Astrocyte of the spinal cord (primary cell): Measurements from ENCODE around the gene UGT1A3.

Experiments
- DNase-seq: peaks from one replicate; pipeline ENCODE4 v3.0.0; 2011; ENCODE audit warnings: low read depth, low spot score
- H3K4me3 ChIP-seq: 2 replicates; pipeline ENCODE4 v1.5.1; 2011; ENCODE audit warnings: low read depth, mild to moderate bottlenecking, low read length, moderate library complexity
- in situ Hi-C: cut with HindIII; loops from 2 replicates; pipeline ENCODE4 v1.10.0; 2017; ENCODE audit warnings: low sequenced_read_pairs
- TF ChIP-seq, protein P1 (sequence below): IDR thresholded peaks from 2 replicates; pipeline ENCODE4 v1.5.1; 2012; ENCODE audit warnings: low read depth, mild to moderate bottlenecking, low read length, inconsistent platforms

UGT1A3 gene

DNA sequence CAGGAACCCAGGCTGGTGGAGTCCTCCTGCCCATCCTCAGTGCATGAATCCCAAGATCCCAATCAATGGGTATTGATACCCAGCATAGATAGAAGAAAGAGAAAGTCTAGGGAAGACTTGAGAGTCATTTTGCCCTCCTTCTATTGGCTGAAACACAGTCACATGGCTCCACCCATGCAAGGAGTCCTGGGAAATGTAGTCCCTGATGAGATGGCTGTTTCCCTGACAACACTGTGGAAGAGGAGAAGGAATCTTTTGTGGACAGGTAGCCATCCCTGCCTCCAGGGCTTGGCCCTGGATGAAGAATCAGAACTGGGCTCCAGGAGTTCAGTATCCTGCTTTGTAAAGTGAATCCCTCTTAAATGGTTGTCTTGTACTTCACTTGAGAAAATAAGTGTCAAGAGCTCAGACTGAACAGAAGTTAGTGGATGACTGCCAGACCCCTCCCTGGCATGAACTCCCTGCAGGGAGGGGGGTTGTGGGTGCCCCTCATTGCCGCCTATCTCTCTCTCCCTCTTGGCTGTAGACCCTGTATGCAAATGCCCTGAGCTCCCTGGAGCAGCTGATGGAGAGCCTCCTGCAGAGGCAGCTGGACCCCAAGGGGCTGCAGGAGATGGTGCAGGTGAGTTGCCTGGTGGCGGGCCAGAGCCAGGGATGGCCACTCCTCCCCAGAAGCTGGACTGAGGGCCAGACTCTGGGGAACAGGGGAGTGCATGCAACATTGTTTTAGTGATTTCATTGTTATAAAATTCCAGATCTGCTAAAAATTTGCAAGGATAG, 85.4 kb downstream of the UGT1A3 start:
- H3K4me3 ChIP-seq, result no peak overlapping the region
- in situ Hi-C loops, result no loop called here
- TF ChIP-seq, protein P1, sequence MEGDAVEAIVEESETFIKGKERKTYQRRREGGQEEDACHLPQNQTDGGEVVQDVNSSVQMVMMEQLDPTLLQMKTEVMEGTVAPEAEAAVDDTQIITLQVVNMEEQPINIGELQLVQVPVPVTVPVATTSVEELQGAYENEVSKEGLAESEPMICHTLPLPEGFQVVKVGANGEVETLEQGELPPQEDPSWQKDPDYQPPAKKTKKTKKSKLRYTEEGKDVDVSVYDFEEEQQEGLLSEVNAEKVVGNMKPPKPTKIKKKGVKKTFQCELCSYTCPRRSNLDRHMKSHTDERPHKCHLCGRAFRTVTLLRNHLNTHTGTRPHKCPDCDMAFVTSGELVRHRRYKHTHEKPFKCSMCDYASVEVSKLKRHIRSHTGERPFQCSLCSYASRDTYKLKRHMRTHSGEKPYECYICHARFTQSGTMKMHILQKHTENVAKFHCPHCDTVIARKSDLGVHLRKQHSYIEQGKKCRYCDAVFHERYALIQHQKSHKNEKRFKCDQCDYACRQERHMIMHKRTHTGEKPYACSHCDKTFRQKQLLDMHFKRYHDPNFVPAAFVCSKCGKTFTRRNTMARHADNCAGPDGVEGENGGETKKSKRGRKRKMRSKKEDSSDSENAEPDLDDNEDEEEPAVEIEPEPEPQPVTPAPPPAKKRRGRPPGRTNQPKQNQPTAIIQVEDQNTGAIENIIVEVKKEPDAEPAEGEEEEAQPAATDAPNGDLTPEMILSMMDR, result no peak
- DNase-seq, result no peak

DNA sequence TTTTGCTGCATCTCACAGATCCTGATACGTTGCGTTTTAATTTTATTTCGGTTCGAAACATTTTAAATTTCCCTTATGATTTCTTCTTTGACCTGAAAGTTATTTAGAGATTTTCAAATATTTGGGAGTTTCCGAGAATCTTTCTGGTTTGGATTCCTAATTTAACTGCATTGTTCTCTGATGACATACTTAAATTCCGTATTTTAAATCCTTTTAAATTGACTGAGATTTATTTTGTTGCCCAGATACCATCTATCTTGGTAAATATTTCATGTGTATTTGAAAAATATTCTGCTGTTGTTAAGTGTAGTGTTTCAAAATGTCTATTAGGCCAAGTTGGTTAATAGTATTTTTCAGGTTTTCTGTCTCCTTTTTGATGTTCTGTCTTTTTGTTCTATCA, 87.0 kb downstream of the UGT1A3 start:
- H3K4me3 ChIP-seq, result no peak overlapping the region
- in situ Hi-C loops, result no loop called here
- DNase-seq, result no peak
- TF ChIP-seq, protein P1, result no peak

DNA sequence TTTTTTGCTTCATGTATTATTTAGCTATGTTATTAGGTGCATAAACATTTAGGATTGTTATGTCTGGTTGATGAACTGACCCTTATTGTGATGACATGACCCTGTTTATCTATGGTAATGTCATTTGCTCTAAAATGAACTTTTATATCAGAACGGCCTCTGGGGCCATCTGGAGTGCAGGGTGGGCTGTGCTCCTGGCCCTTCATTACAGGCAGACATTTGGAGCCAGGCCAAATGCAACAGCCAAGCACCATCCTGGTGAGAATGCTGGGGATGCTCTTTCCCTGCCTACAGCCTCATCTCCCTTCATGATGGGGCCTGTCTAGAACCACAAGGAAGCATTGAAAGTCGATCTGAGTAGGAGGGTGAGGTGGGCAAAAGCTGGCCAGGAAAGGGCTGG, 87.5 kb downstream of the UGT1A3 start:
- no peak overlapping the region for H3K4me3 ChIP-seq
- TF ChIP-seq, protein P1, result no peak
- in situ Hi-C loops, result no loop called here
- DNase-seq, result no peak

DNA sequence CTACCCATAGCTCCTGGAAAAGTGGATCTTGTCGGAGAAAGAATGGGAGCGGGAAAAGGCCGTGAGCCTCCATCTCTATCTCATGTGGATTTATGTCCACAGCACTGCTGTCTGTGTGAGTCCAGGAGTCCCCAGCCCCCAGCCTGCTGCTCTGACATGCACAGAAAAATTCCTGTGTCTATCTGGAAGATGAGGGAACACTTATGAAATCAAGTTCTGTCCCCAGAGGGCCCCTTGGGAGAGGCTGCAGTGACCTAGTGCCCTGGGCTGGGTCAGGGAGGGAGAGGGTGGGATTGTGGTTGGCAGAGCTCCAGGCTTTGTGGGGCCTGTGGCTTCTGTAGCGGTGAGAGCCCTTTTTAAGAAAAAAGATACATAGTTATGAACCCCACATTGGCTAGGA, 87.9 kb downstream of the UGT1A3 start:
- no peak for DNase-seq
- TF ChIP-seq, protein P1, result no peak
- H3K4me3 ChIP-seq, result no peak overlapping the region
- in situ Hi-C loops, result no loop called here

DNA sequence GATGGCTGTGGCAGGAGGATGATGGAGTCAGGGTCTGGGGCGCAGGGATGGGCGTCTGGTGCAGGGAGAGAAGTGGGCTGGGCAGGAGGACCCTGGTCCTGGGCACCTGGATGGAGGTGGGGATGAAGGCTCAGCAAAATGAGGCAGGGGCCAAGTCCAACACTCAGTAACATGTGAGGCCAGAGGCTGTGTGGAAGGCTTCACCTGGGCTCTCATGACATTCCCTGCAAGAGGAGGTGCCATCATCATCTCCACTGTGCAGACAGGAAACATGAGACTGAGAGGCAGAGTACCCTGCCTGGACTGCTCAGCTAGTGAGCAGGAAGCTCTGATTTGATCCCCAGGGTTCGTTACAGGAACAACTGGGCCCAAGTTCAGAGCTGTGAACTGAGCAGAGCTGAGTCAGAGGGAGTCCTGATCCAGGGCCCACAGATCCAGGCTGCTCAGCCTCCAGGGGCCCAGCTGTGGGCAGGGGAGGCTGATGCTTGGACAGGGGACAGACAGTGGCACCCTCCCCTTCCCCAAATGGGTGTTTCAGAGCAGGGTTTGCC, 88.6 kb downstream of the UGT1A3 start:
- no peak for DNase-seq
- no peak overlapping the region for H3K4me3 ChIP-seq
- TF ChIP-seq, protein P1, result no peak
- in situ Hi-C loops, result no loop called here

DNA sequence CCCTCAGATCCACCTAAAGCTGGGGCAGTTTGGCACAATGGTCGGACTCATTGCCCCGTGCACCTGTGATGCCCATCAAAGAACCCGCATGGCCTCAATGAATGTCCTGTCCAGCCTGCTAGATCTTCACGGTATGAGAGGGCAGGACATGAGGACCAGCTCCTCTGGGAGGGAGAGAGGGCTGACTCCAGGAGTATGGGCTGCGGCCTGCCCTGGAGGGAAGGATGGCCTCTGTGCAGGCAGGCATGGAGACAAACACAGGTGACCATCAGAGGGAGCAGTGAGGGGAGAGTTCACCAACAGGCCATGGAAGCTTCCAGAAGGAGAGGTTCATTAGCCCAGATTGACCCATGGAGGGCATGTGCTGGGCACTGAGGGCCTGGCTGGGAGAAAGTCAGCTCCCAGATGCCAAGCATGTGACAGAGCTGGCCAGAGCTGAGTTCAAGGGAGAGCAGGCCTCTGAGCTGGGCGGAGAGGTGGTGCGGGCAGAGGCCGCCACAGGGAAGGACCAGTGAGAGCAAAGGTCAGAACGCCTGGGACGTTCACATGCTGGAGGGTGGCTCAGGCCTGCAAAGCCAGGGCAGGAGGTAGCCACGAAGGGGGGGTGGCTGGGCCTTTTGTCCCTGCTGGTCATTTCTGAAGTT, 89.3 kb downstream of the UGT1A3 start:
- in situ Hi-C loops, result no loop called here
- no peak overlapping the region for H3K4me3 ChIP-seq
- no peak for DNase-seq
- TF ChIP-seq, protein P1, result no peak
